ENCODE results near the gene MKLN1.
"Not testable (repeated sequence)": the region's sequence is repeated elsewhere in the genome, so short reads cannot be mapped to it uniquely, and the experiment has no call there.

Gene MKLN1

DNA sequence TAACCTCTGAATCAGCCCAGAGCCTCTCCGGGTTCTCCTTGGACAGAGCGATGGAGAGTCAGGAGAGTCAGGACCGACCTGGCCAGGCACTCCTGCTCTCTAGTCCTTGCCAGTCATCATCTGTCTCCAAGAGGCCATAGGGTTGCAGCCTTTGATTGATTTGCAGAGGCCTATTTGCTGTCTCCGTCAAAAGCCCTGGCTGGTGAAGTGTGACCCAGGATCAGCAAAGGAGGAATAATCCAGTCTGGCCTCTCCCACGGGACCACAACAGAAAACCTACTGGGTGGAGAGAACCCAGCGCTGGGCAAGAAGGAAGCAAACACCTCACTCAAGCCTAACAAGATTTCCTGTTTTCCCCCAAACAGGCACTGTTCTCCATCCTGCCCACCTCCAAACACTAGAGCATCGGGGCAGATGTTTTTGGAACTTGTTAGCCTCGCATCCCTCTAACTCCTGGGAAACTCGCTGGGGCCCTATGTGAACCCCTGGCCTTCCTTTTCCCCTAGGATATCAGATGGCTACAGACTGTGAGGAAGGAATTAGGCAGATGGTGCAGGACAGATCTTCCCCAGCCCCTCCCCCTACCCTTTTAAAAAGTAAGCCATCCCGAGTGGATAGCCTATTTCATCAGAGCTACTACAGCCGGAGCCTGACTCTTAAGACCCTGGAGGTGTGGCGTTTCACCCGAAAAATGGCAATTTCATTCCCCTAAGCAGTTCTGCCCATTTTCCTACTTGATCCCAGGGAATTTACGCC, 174.4 kb downstream of the MKLN1 start:
- TF ChIP-seq, protein P1, sequence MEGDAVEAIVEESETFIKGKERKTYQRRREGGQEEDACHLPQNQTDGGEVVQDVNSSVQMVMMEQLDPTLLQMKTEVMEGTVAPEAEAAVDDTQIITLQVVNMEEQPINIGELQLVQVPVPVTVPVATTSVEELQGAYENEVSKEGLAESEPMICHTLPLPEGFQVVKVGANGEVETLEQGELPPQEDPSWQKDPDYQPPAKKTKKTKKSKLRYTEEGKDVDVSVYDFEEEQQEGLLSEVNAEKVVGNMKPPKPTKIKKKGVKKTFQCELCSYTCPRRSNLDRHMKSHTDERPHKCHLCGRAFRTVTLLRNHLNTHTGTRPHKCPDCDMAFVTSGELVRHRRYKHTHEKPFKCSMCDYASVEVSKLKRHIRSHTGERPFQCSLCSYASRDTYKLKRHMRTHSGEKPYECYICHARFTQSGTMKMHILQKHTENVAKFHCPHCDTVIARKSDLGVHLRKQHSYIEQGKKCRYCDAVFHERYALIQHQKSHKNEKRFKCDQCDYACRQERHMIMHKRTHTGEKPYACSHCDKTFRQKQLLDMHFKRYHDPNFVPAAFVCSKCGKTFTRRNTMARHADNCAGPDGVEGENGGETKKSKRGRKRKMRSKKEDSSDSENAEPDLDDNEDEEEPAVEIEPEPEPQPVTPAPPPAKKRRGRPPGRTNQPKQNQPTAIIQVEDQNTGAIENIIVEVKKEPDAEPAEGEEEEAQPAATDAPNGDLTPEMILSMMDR (IDR thresholded peaks at IDR 0.05), result no peak
- no peak for DNase-seq (ENCODE audit: low spot score)
- Histone ChIP-seq H3K4me3 (no peak overlapping the region), H3K27ac (peak overlapping the region in 1 of 2 donors; percentile 55)

DNA sequence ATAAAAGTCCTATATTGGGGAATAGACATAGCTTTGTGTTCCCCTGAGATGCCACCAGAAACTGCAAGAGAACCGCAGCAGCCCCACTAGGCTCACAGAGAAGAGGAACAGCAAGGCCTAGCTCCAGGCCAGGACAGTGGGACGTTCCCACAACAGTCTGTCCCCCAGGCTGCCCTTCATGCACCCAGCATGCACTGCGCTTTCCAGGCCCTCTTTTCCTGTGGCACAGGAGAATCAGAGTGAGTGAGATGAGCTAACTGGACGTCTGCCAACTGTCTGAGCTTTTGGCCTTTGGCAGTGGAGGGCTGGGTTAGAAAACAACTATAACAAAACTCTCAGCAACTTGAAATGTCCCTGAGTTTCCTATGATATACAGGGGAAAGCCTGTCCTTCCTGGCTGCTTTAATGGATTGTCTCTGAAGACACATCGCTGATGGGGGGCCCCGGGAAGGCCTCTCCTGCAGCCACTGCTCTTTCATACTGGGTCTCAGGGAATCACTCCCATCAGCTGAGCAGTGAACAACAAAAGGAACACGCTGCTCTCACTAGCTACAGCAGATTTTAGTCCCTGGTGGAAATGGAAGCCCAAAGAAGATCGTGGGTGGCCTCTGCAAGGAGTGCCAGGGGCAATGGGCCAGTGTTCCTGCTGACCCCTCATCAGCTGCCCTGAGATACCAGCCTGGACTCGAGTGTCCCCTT, 175.3 kb downstream of the MKLN1 start:
- TF ChIP-seq, protein P1 (IDR thresholded peaks at IDR 0.05), result no peak
- no peak for DNase-seq (ENCODE audit: low spot score)
- no peak overlapping the region for H3K4me3 ChIP-seq
- peak overlapping the region in 1 of 2 donors; percentile 55 for H3K27ac ChIP-seq

GRCh38 chr7:131503639-131504038, 176.0 kb downstream of the MKLN1 start:
- no peak for DNase-seq (ENCODE audit: low spot score)
- no peak overlapping the region for H3K4me3 ChIP-seq
- TF ChIP-seq, protein P1 (IDR thresholded peaks at IDR 0.05), result no peak
- no peak overlapping the region for H3K27ac ChIP-seq

- no peak overlapping the region for H3K4me3 ChIP-seq
- no peak overlapping the region for H3K27ac ChIP-seq
- TF ChIP-seq, protein P1 (IDR thresholded peaks at IDR 0.05), result no peak
- no peak for DNase-seq (ENCODE audit: low spot score)
These were observed 176.7 kb downstream of the MKLN1 start for GRCh38 chr7:131504157-131504899.

DNA sequence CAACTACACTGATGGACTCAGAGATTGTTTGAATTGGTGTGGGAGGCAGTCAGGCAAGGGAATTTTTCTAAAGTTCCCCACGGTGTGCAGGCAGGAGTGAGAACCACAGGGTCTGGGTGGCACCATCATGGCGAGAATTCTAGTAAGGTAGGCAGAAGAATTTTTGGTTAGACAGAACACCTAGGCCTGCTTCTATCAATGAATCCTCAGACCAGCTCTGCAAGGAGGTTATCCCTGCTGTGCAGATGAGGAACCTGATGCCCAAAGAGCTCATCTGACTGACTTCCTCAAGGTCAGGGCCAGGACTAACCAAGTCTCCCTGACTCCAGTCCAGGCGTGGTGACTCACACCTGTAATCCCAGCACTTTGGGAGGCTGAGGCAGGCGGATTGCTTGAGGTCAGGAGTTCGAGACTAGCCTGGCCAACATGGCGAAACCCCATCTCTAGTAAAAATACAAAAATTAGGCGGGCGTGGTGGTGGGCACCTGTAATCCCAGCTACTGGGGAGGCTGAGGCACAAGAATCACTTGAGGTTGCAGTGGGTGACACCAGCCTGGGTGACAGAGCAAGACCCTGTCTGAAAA, 177.5 kb downstream of the MKLN1 start:
- H3K27ac ChIP-seq; DNase-seq (ENCODE audit: low spot score): not testable (repeated sequence)

DNA sequence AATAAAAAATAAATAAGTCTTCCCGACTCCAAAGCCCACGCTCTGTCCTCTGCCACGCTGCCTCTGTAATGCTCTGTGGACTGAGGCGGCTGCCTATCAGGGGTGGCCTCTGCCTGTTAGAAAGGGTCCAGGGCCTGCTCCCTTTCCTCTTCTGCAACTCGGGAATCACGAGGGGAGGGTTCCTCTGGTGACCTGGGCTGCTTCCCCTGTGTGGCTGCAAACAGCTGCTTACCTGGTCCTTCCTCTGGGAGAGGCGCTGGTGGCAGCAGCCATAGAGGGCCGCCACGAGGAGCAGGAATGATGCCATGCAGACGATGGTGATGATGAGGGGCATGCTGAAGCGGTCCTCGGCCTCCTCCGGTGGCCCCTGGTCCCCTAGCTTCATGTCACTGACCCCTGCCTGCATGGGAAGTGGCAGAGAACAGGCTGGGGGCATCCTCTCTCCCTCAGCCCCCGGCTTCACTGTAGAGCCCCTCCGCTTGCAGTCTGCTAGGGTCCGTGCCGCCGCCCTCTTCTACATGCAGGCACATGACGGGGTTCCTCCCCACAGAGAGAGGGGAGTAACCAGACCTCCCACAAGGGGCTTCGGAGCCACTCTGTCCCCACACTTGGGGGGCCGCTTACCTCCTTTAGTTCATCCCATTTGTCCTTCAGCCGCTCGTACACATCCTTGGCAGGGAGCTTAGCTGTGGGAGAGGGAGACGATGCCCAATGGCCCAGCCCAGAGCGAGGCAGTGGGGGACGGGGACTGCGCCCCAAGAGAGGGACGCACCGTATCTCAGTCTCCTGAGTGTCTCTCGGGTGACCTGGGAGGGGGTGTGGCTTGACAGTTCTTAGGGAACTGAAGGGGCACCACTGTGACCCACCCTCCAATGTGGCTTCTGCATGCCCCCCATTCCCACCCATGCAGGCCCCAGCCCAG, 178.2 kb downstream of the MKLN1 start:
- TF ChIP-seq, protein P1 (IDR thresholded peaks at IDR 0.05), result no peak
- Histone ChIP-seq H3K27ac (no peak overlapping the region), H3K4me3 (no peak overlapping the region)
- DNase-seq (ENCODE audit: low spot score), result no peak

More for the DNA sequence above, 177.5 kb downstream of the MKLN1 start:
- not testable (repeated sequence) for H3K4me3 ChIP-seq
